IPS-15b (cell line): ENCODE measurements around the gene ATP11A.

Experiments used
- H3K27me3 ChIP-seq: one replicate; pipeline ENCODE4 v1.6.1; 2013; ENCODE audit warnings: low read length; ENCODE audit not compliant: control insufficient read depth, insufficient read depth
- H3K36me3 ChIP-seq: one replicate; pipeline ENCODE4 v1.6.1; 2013; ENCODE audit warnings: low read length; ENCODE audit not compliant: control insufficient read depth, insufficient read depth
- H3K4me1 ChIP-seq: one replicate; pipeline ENCODE4 v1.6.1; 2013; ENCODE audit warnings: mild to moderate bottlenecking, low read length; ENCODE audit not compliant: control insufficient read depth, insufficient read depth
- H3K4me3 ChIP-seq: one replicate; pipeline ENCODE4 v1.5.1; 2013; ENCODE audit warnings: low read depth, low read length
- H3K9ac ChIP-seq: one replicate; pipeline ENCODE4 v1.6.1; 2013; ENCODE audit warnings: low read depth, mild to moderate bottlenecking, low read length
- H3K9me3 ChIP-seq: one replicate; pipeline ENCODE4 v1.6.1; 2013; ENCODE audit warnings: mild to moderate bottlenecking, low read length; ENCODE audit not compliant: control insufficient read depth, insufficient read depth

Gene ATP11A

DNA sequence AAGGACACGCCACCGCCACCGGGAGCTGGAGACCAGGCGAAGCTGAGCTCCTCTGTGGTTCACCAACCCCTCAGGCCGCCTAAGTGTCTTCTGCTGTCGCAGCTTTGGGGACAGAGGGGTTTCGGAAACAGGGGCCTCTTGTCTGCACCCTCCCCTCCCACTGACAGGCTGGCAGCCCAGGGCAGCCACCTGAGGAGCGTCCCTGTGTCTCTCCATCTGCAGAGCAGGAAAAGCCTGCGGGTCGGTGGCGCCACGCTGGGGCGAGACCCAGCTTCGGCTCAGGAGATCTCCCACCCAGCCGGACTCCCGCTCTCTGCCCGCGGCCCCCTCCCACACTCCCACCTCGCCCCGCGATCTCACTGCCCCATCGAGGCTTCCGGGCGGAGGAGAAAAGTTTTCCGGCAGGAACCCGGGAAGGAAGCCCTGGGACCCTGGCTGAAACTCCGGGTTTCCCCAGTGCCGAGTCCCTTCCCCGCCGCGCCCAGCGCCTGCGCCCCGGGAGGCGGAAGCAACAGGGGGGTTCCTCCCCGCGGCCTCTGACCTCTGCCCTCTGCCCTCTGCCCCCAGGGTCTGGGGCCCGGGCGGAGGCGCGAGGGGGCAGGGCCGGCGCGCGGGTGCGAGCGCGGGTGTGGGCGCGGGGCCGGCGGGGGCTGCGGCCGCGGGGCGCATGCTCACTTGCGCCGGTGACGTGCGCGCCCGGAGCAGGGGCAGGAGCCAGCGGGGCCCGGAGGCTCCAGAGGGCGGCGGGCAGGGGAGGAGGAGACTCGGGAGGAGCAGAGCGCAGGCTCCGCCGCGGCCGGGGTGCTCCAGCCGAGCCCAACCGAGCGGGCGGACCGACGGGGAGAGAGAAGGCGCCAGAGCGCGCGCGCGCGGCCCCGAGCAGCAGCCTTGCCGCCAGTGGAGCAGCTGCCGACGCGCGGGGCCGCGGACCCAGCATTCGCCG is at the start of gene ATP11A:
Gene ATP11A (plus strand): TSS at position 736 of the 943 bp plus-strand sequence. CDS start 379 bp downstream, outside the sequence.
- H3K4me1 ChIP-seq, result peaks cover 6% of the 10 kb centered on the region
- H3K4me3 ChIP-seq, result peak within 1 kb of the TSS; percentile 66
- H3K27me3 ChIP-seq, result no peaks in the 10 kb centered on the region
- H3K9me3 ChIP-seq, result no peaks in the 10 kb centered on the region
- peak within 1 kb of the TSS; percentile 83 for H3K9ac ChIP-seq
- no peaks in the 10 kb centered on the region for H3K36me3 ChIP-seq

DNA sequence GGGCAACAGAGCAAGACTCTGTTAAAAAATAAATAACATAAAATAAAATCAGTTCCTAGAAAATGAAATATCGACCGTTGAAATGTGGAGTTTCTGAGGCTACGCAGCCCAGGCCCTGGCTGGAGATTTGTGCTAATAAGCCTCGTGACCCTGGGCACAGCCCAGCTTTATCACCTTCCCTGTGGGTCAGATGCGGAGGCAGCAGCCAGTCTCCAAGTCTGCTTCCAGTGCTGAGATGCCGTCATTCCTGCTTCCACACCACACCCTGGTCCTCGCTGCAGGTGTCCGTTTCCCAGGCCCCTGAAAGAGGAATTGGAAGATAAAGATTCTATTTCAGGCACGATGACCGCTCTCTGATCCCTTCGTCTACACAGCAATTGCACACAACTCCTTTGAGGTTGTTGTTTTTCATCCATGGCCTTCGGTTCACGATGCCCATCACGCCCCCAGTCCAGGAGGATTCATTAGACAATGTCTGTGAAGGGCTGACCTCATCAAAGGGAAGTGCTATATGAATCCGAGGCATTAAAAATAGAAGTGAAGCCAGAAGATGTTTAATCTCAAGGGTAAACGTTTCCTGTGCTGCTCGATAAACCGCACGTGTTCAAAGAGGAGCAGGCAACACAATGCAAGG is 48.3 kb upstream of the ATP11A start:
- Histone ChIP-seq H3K4me3 (no peak overlapping the region), H3K36me3 (no peaks in the 10 kb centered on the region), H3K4me1 (peaks cover 2% of the 10 kb centered on the region), H3K9ac (no peak overlapping the region), H3K9me3 (no peaks in the 10 kb centered on the region), H3K27me3 (peaks cover 19% of the 10 kb centered on the region)

DNA sequence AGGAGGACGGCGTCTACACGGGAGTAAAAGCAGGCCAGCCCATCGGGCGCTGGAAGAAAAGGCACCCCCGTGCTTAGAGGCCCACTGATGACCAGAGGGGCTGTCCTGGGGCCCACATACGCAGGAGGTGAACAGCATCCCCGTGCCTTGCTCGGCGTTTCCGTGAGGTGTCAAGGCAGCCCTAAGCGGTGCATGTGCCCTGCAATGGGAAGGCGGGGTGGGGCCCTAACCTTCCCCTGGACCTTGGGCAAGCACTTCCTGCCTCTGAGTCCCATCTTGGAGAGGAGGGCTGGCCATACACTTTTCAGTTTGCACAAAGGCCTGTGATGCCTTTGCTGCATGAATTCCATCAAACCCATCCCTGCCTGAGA is 47.8 kb upstream of the ATP11A start:
- Histone ChIP-seq H3K27me3 (peaks cover 19% of the 10 kb centered on the region), H3K4me3 (no peak overlapping the region), H3K9ac (no peak overlapping the region), H3K9me3 (no peaks in the 10 kb centered on the region), H3K4me1 (peaks cover 4% of the 10 kb centered on the region), H3K36me3 (no peaks in the 10 kb centered on the region)

DNA sequence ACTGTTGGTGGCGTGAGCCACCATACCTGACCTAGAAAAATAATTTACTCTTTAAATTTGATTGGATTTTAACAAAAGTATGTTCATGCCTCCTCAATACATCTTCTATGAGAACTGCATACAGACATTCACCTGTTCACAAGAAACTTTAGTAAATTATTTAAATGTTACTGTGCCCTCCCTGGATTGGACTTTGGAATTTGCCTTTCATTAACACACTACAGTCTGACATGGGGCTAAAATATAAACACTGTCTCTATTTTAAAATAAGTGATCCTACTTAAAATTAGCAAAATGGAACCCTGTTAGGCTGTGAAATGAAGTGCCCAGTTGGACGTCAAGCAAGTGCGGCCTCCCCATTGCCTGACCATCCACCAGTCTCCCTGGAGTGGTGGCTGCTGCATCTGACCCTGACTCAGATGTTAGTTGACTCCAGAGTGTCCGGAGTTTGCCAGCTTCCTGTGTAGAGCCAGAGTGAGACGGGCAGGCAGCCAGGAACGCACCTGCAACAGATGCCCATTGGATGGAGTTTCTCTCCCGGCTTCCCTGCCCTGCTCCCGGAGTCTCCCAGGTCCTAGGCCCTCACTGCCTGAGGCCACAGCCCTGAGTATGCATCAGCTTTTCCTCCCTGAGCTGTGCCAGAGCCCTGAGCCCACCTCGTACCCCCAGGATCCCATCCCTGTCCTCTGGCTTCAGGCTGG is 45.9 kb upstream of the ATP11A start:
- H3K9me3 ChIP-seq, result no peaks in the 10 kb centered on the region
- peaks cover 7% of the 10 kb centered on the region for H3K4me1 ChIP-seq
- no peak overlapping the region for H3K9ac ChIP-seq
- no peaks in the 10 kb centered on the region for H3K36me3 ChIP-seq
- H3K4me3 ChIP-seq, result no peak overlapping the region
- peaks cover 15% of the 10 kb centered on the region for H3K27me3 ChIP-seq

DNA sequence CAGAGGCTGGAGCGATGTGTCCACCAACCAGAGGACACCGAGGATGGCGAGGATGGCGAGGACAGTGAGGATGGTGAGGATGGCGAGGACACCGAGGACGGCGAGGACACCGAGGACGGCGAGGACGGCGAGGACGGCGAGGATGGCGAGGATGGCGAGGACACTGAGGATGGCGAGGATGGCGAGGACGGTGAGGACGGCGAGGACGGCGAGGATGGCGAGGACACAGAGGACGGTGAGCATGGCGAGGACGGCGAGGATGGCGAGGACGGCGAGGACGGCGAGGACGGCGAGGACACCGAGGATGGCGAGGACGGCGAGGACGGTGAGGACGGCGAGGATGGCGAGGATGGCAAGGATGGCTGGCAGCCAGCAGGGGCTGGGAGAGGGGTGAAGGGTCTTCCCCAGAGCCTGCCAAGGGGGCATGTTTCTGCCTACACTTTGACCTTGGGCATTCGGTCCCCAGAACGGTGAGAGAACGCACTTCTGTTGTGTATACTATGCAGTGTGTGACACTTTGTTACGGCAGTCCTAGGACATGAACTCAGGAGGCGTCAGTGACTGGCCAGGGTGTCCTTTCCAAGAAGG is 44.4 kb upstream of the ATP11A start:
- no peak overlapping the region for H3K9ac ChIP-seq
- peaks cover 7% of the 10 kb centered on the region for H3K4me1 ChIP-seq
- H3K27me3 ChIP-seq, result no peaks in the 10 kb centered on the region
- H3K4me3 ChIP-seq, result no peak overlapping the region
- H3K9me3 ChIP-seq, result no peaks in the 10 kb centered on the region
- H3K36me3 ChIP-seq, result no peaks in the 10 kb centered on the region

DNA sequence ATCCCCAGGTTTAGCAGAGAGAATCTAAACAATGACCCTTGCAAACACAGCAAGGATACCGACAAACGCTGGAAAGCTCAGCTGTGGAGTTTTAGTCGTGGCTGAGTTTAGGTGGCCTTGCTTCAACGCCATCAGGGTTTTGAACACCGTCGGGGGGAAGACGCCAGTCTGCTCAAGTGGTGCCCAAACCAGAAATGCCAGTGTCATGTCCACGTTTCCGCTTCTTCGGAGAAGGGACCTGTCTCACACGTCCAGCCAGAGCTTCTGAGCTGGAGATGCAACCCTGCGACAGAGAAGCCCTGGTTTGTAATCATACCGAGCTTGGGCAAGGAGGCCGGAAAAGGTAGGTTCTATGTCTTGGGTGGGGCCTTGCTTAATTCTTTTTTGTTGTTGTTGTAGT is 42.6 kb upstream of the ATP11A start:
- H3K36me3 ChIP-seq, result no peaks in the 10 kb centered on the region
- no peaks in the 10 kb centered on the region for H3K9me3 ChIP-seq
- peaks cover 7% of the 10 kb centered on the region for H3K4me1 ChIP-seq
- no peak overlapping the region for H3K9ac ChIP-seq
- no peaks in the 10 kb centered on the region for H3K27me3 ChIP-seq
- H3K4me3 ChIP-seq, result no peak overlapping the region

DNA sequence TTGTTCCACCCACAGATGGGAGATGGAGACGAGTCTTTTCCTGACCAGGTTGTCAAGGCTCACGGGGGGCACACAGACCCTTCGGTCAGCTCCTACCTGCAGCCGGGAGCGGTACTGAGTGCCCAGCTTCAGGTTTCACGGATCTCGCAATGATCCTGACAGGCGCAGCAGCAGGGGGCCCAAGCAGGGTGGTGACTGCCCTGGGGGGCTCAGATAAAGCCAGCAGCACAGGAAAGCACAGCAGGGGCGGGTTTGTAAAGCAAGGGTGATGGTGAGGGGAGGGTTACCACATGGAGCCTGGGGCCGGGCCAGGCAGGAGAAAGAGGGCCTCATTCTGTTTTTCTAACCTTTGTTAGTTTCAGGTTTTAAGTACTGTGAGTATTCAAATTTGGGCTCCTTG is 41.7 kb upstream of the ATP11A start:
- Histone ChIP-seq H3K9ac (no peak overlapping the region), H3K4me1 (peaks cover 7% of the 10 kb centered on the region), H3K27me3 (no peaks in the 10 kb centered on the region), H3K9me3 (no peaks in the 10 kb centered on the region), H3K36me3 (no peaks in the 10 kb centered on the region), H3K4me3 (no peak overlapping the region)

DNA sequence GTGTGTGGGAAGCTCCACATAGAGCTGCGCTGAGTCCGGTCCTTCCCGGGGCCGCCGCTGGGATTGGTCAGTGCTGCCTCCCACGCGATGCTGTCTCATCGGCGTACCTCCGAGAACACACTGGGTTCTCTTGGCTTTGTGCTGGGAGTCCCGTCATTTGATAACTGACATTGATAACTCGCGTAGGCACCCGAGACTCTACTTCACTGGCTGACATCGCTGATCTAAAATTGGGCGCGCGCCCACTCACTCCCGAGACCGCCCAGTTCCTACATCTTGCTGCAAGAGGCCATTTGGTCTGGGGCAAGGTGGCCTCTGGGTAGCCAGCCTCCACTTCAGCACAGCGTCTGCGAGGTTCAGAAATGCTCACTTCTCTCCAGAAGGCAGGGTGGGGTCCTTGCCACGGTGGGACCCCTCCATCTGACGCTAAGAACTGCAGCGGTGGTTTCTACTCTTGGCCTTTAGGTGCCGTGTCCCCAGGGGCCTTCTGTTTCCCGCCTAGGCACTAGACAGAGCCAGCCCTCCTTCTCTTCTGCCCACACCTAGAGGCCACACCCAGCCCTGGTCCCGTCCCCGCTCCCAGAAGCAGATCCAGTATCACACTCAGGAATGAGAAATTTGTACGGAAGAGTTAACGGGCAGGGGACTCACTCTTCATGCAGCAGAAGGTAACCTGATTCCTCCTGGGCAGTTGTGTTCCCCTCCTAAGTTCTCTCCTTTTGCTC is 40.7 kb upstream of the ATP11A start:
- no peaks in the 10 kb centered on the region for H3K27me3 ChIP-seq

DNA sequence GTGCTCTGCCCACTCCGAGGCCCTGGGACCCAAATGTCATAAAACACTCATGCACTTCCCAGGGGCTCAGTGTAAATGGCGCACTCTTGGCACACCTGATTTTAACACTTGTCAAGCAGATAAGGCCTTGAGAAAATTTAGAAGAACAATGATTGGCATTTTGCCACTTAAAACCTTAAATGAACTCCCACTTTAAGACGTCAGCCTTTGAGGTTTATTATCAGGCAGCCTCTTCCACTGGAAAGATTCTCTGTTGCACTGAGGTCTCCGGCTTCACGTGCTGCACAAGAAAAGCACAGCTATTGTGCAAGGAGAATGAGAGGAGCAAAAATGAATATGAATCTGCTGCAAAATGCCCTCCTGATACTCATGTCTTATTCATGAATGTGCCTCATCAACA is 38.5 kb upstream of the ATP11A start:
- Histone ChIP-seq H3K27me3 (no peaks in the 10 kb centered on the region), H3K9ac (no peak overlapping the region), H3K4me1 (peaks cover 7% of the 10 kb centered on the region), H3K9me3 (no peaks in the 10 kb centered on the region), H3K36me3 (no peaks in the 10 kb centered on the region), H3K4me3 (no peak overlapping the region)

More for the DNA sequence above, 40.7 kb upstream of the ATP11A start:
- Histone ChIP-seq H3K9ac (no peak overlapping the region), H3K4me3 (no peak overlapping the region), H3K36me3 (no peaks in the 10 kb centered on the region), H3K9me3 (no peaks in the 10 kb centered on the region), H3K4me1 (peaks cover 7% of the 10 kb centered on the region)

DNA sequence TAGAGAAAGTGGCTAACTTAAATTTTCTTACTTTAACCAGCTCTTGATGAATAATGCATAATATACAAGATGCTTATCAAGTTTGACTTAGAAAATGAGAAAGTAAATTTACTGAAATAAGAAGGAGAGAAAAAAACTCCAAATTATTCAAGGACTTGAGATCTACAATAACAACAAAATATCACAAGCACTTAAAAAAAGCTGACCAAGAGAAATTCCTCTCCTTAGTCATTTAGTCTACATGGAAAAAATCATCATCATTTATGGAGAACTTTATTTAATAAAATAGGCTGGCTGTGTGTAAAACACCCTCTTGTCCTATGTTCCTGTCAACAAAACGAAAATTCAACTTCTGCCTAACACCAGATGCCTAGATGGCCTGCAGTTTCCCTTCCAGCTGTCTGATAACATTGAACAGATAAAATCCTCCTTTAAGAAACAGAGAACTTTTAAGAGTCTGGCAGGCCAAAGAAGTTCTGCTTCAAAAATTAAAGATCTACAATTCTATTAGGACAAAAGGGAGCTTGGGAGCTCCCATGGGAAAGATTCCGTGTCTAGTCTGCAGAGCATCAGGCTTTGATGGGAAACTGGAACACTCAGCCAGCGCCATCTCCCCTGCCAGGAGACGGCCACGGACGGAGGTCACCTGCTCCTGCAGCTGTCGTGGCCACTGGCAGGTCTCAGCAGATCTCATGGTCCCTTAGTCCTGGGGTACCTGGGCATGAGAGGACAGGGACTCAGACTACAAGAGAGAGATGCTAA is 37.9 kb upstream of the ATP11A start:
- H3K36me3 ChIP-seq, result no peaks in the 10 kb centered on the region
- H3K4me1 ChIP-seq, result peaks cover 7% of the 10 kb centered on the region
- H3K4me3 ChIP-seq, result no peak overlapping the region
- no peaks in the 10 kb centered on the region for H3K27me3 ChIP-seq
- H3K9me3 ChIP-seq, result no peaks in the 10 kb centered on the region
- H3K9ac ChIP-seq, result no peak overlapping the region
